Measurements from ENCODE around the gene DAB2IP.

DNA sequence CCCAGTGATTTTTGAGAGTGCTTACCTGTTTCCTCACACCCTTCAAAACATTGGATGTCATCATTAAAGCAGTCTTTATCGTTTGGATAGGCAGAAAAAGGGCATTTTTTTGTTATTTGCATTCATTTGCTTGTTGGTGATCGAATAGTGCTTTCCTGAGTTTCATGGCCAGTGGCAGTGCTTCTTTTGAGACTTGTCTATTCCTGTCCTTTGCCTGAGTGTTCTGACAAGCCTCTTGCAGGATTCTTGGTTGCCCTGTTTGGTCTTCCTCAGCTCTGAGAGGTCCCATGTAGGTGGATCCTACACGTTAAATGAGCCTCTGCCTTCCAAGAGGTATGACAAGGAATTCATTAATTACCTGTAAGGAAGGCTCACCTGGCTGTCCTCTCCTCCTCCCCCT is 52.8 kb downstream of the DAB2IP start:
- TF ChIP-seq, protein P1, sequence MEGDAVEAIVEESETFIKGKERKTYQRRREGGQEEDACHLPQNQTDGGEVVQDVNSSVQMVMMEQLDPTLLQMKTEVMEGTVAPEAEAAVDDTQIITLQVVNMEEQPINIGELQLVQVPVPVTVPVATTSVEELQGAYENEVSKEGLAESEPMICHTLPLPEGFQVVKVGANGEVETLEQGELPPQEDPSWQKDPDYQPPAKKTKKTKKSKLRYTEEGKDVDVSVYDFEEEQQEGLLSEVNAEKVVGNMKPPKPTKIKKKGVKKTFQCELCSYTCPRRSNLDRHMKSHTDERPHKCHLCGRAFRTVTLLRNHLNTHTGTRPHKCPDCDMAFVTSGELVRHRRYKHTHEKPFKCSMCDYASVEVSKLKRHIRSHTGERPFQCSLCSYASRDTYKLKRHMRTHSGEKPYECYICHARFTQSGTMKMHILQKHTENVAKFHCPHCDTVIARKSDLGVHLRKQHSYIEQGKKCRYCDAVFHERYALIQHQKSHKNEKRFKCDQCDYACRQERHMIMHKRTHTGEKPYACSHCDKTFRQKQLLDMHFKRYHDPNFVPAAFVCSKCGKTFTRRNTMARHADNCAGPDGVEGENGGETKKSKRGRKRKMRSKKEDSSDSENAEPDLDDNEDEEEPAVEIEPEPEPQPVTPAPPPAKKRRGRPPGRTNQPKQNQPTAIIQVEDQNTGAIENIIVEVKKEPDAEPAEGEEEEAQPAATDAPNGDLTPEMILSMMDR (conservative IDR thresholded peaks at IDR 0.05 in 1 of 2, IDR thresholded peaks at IDR 0.05 in 1 of 2; ENCODE audit: low read depth in 1 of 2, low read length in 2 of 2) = no peak
- TF ChIP-seq EZH2 (IDR thresholded peaks at IDR 0.05; ENCODE audit: low read length, missing control alignments) = no peak
